Measurements from ENCODE around the gene KLHL5.
"Not testable (repeated sequence)": the region's sequence is repeated elsewhere in the genome, so short reads cannot be mapped to it uniquely, and the experiment has no call there.

Gene KLHL5, protein sequence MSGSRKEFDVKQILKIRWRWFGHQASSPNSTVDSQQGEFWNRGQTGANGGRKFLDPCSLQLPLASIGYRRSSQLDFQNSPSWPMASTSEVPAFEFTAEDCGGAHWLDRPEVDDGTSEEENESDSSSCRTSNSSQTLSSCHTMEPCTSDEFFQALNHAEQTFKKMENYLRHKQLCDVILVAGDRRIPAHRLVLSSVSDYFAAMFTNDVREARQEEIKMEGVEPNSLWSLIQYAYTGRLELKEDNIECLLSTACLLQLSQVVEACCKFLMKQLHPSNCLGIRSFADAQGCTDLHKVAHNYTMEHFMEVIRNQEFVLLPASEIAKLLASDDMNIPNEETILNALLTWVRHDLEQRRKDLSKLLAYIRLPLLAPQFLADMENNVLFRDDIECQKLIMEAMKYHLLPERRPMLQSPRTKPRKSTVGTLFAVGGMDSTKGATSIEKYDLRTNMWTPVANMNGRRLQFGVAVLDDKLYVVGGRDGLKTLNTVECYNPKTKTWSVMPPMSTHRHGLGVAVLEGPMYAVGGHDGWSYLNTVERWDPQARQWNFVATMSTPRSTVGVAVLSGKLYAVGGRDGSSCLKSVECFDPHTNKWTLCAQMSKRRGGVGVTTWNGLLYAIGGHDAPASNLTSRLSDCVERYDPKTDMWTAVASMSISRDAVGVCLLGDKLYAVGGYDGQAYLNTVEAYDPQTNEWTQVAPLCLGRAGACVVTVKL

DNA sequence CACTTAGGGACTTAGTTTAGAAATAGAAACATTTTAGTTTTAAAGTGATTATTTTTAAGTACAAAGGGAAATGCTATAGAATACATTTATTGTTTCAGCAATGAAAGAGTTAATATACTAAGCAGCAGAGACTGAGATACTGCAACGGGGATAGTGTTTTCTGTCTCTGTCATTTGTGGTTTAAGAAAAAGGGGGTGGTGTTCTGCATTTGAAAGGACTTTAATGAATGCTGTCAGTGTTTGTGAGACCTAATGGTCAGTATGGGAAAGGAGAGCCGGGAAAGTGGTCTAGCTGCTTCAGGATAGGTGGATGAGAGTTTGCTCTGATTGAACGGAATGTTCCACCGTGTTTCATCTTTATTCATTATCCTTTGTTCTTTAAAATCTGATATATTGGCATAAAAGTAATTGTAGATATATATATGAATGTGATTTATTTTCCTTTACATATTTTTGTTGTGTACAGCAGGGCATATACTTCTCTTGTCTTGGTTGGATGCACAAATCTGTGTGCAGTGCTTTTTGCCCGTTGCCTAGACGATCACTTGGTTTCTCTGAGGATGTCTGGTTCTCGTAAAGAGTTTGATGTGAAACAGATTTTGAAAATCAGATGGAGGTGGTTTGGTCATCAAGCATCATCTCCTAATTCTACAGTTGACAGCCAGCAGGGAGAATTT, at the start of gene KLHL5:
KLHL5 (plus strand) TSS at position 139 of the 676 bp plus-strand sequence; CDS start at position 560, 421 bp downstream.
- no peak for DNase-seq (ENCODE audit: low read depth in 2 of 2)

DNA sequence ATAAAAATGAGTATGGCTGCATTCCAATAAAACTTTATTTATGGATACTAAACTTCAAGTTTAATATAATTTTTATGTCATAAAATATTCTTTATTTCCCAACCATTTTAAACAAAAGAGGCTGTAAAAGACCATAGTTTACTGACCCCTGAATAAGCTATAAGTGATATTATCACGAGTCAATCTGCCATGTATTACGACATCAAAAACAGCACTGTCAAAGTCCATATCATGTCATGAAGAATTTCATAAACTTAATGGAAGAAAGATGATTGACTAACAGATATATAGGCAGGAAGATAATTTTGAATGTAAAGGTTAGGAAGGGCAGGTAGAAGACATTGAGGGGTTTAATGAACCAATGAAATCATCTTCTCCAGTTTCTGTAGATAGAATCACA, 48.0 kb upstream of the KLHL5 start:
- DNase-seq (ENCODE audit: low read depth in 2 of 2): no peak

DNA sequence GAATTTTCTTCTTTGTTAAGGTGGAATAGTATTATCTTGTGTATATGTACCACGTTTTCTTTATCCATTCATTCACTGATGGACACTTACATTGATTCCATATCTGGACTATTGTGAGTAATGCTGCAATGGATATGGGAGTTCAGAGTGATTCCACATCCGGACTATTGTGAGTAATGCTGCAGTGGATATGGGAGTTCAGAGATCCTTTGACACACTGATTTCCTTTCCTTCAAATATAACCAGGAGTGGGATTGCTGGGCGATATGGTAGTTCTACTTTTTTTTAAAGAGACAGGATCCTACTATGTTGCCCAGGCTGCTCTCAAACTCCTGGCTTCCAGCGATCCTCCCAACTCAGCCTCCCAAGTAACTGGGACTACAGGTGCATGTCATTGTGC, 41.9 kb upstream of the KLHL5 start:
- no peak for DNase-seq (ENCODE audit: low read depth in 2 of 2)

DNA sequence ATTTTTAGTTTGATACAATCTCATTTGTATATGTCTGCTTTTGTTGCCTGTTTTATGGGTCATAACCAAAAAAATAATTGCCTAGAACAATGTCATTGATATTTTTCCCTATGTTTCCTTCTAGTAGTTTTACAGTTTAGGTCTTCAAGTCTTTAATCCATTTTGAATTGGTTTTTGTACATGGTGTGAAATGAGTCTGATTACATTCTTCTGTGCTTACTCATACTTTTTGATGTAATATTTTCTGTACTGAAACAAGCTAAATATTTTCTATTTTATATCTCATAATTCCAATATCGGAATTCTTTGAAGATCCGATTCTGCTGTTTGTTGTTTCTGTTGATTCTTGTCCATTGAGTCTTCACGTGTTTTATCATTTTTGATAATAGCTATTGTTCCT, 40.4 kb upstream of the KLHL5 start:
- no peak for DNase-seq (ENCODE audit: low read depth in 2 of 2)

DNA sequence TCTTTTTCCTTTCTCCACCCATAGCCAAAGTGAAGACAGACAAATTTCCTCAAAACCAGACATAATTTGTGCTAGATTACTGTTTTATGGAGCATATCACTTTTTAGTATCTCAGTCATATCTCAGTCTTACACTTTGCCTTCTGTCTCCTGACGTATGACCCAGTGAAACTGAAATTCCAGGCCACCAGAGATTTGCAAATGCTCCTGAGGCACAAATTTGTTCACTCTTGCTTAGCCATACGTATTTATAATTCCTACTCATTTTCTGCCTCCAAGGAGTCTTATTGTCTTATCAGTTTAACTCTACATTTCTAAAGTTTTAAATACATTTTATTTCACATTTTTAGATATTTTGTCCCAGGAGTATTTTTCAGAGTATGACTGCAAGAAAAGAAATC, 39.8 kb upstream of the KLHL5 start:
- no peak for DNase-seq (ENCODE audit: low read depth in 2 of 2)

- no peak for DNase-seq (ENCODE audit: low read depth in 2 of 2)
Measured at GRCh38 chr4:39023059-39023458, 39.0 kb upstream of the KLHL5 start.

DNA sequence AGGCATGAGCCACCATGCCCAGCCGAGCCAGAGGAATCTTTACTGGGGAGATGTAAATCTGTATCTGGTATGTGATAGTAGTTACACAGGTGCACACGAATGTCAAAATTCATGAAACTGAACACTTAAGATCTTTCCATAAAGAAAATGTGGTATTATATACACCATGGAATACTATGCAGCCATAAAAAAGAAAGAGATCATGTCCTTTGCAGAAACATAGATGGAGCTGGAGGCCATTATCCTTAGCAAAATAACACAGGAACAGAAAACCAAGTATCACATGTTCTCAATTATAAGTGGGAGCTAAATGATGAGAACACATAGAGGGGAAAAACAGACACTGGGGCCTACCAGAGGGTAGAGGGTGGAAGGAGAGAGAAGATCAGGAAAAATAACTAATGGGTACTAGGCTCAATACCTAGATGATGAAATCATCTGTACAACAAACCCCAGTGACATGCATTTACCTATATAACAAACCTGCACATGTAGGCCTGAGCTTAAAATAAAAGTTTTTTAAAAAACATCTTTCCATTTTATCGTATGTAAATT, 37.6 kb upstream of the KLHL5 start:
- no peak for DNase-seq (ENCODE audit: low read depth in 2 of 2)

GRCh38 chr4:39025552-39026085, 36.4 kb upstream of the KLHL5 start:
- DNase-seq (ENCODE audit: low read depth in 2 of 2): no peak

DNA sequence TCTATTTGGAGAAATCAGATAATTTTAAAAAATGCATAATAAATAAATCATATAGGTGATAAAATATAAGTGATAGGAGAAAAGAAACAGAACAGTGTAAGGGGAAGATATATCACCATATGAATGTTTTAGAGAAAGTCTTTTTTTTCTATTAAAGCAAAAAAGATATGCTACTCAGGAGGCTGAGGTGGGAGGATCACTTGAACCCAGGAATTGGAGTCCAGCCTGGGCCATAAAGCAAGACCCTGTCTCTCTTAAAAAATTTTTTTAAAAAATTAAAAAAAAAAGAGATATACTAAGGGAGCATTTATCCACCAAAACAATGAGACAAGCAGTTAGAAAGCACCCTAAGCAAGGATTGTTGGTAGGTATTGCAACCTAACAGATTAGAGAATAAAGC, 35.9 kb upstream of the KLHL5 start:
- DNase-seq (ENCODE audit: low read depth in 2 of 2): no peak

GRCh38 chr4:39029752-39030694, 32.0 kb upstream of the KLHL5 start:
- DNase-seq (ENCODE audit: low read depth in 2 of 2): no peak

DNA sequence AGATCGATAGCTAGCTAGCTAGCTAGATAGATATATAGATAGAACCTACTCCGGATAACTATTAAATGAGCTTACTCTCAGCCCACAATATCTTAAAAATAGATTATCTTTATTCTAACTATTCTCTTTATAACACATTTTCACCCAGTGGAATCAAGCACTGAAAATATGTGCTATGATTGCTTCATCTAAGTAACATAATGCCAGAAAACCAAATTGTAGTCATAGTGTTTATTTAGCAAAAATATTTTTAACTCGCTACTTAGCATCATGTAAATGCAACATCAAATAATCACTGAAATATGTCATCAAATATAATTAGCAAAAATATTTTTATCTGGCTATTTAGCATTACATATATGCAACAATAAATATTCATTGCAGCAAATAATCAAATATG, 31.3 kb upstream of the KLHL5 start:
- no peak for DNase-seq (ENCODE audit: low read depth in 2 of 2)

- DNase-seq (ENCODE audit: low read depth in 2 of 2): not testable (repeated sequence)
Measured at GRCh38 chr4:39031590-39032020, 30.4 kb upstream of the KLHL5 start.

DNA sequence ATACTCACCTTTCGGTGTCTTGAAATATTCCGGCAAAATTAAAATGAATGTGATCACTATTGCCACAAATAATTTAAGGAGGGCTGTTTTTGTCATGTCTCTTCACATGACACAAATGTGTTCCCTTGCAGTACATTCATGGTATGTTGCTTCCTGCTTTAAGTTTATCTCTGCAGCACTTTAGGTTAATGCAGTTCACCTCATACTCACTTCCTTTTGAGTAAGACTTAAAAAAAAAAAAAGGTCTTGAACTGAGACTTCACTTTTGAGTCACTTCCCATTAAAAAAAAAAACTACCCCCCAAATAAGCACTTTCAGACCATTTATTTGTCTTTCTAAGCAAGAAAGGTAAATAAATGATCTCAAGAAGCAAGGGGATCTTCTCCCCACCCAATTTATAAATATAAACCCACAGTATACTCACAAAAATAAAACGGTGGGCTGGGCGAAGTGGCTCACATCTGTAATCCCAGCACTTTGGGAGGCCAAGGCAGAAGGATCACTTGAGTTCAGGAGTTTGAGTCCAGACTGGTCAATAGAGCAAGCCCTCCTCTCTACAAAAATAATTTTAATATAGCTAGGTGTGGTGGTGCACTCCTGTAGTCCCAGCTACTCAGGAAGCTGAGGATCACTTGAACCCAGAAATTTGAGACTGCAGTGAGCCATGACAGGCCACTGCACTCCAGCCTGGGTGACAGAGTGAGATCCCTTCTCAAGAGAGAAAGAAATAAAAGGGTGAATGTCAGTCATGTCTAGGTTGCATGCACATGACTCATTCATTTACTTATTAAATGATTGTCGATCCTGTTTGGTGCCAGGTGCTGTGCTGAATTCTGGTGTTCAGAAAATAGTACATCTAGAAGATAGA, 29.6 kb upstream of the KLHL5 start, which contains the start of gene TMEM156:
TMEM156 (minus strand) TSS at position 192 of the 868 bp plus-strand sequence; CDS start at position 96, 96 bp downstream.
- no peak for DNase-seq (ENCODE audit: low read depth in 2 of 2)

- no peak for DNase-seq (ENCODE audit: low read depth in 2 of 2)
Measured at GRCh38 chr4:39036172-39036571, 25.9 kb upstream of the KLHL5 start.

- no peak for DNase-seq (ENCODE audit: low read depth in 2 of 2)
Measured at GRCh38 chr4:39037491-39037825, 24.6 kb upstream of the KLHL5 start.

DNA sequence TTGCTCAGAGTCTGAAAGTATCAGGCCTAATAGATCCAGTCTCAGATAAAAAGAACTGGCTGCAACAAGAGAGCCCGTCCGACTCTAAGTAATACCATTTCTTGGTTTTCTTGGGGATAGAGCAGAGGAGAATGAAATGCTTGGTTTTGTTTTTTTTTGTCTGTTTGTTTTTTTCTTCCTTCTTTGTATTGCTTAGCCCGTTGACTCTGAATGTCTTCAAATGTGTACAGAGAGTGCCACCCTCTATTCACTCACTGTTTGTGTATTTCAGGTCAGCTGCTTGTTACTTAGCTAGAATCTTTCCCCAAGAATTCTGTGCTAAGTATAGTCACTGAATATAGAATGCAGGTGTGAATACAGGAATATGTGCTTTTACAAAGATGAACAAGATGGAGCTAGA, 24.1 kb upstream of the KLHL5 start:
- DNase-seq (ENCODE audit: low read depth in 2 of 2): no peak

GRCh38 chr4:39039108-39039507, 22.9 kb upstream of the KLHL5 start:
- no peak for DNase-seq (ENCODE audit: low read depth in 2 of 2)

DNA sequence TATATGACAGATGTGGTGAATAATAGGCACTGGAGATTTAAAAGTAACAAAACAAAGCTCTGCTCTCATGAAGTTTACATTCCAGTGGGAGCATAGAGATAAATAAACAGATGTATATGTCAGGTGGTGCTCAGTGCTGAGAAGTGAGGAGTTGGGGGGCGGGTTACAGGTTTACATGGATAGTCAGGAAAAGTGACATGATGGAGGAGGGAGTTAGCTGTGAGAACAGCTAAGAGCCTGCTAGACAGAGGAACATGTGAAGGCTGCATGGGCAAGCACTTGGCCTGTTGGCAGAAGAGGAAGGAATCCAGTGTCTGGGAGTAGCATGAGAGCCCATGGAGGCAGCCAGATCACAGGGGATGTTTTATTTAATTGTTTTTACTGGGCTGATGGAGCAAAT, 19.7 kb upstream of the KLHL5 start:
- DNase-seq (ENCODE audit: low read depth in 2 of 2): no peak

DNA sequence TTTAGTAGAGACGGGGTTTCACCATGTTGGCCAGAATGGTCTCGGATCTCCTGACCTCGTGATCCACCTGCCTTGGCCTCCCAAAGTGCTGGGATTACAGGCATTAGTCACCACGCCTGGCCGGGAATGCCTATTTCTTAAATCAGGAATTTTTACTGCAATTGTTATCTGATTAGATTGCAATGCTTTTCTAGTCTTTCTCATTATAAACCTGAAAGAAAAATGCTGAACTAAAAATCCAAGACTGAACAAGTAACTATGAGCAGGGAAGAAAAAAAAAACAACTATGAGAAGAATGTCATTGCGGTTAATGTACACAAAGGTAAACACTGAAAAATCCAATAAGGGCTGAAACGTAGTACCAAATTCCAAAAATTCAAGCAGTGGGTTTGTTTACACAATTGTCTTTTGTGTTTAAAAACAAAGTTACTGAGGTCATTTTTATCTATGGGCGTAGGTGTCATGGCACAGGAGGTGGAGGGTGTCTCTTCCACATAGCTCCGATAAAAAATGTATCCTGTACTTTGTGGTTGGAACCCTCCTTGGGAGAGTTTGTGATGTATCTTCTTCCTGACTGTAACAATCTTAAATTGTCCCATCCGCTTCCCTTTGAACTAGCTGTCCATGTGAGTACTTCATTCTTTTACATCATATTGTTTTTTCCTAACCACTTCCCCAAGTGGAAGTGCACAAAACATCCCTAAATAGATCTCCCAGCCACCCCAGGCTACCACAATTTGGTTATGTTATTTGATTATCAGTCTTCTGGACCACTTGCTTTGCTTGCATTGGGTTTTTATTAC, 18.8 kb upstream of the KLHL5 start:
- no peak for DNase-seq (ENCODE audit: low read depth in 2 of 2)
